ENCODE results near the gene NR2C2.

GRCh38 chr3:15023719-15024118, 76.3 kb downstream of the NR2C2 start:
- TF ChIP-seq POLR2A (IDR thresholded peaks at IDR 0.05) (no peak), CTCF (IDR thresholded peaks at IDR 0.05) (no peak)
